Activated CD4-positive, alpha-beta T cell treated with anti-CD3 and anti-CD28 coated beads for 36 hours (primary cell): ENCODE results near the gene ANKRD22. TPM values are rescaled to one million over a fixed set of nuclear protein-coding genes. Genes with fewer than 3 reads are reported as not detected.

Experiments
- ATAC-seq: fragments of 200-7000 bp; cut with Tn5 transposase; one replicate; pipeline ENCODE4 v1.10.0; 2021; ENCODE audit warnings: mild to moderate bottlenecking, moderate library complexity
- CTCF ChIA-PET: fragments of 350-600 bp; sonication (Branson Sonifier 250); formaldehyde crosslinking; loops from one replicate; lab custom pipeline; 2021; ENCODE audit warnings: antibody characterized with exemption; lab: Charles Lee
- POLR2A ChIA-PET: fragments of 350-600 bp; sonication (Branson Sonifier 250); formaldehyde crosslinking; loops from one replicate; lab custom pipeline; 2021; ENCODE audit warnings: antibody characterized with exemption, inconsistent platforms; lab: Charles Lee
- DNase-seq: peaks from one replicate; pipeline ENCODE4 v3.0.0-alpha.2; 2020
- H3K27ac Mint-ChIP-seq: one replicate; pipeline ENCODE4 v1.8.0; 2021; ENCODE audit warnings: mixed read lengths
- H3K27me3 Mint-ChIP-seq: one replicate; pipeline ENCODE4 v1.8.0; 2021; ENCODE audit warnings: mixed read lengths
- H3K36me3 Mint-ChIP-seq: one replicate; pipeline ENCODE4 v1.8.0; 2021; ENCODE audit warnings: low read depth, mixed read lengths
- H3K4me1 Mint-ChIP-seq: one replicate; pipeline ENCODE4 v1.8.0; 2021; ENCODE audit warnings: mixed read lengths
- H3K4me3 Mint-ChIP-seq: one replicate; pipeline ENCODE4 v1.8.0; 2021; ENCODE audit warnings: mild to moderate bottlenecking, moderate library complexity, mixed read lengths
- H3K9me3 Mint-ChIP-seq: one replicate; pipeline ENCODE4 v1.8.0; 2021; ENCODE audit warnings: low read depth, mixed read lengths
- intact Hi-C, 2 experiments: fragments of 100-400 bp; cut with DNase I in 1 of 2; cut with micrococcal nuclease in 1 of 2; formaldehyde crosslinking; loops; one replicate each; pipeline versions ENCODE4 v1.14.2 to v1.15.1; 2022 to 2024; cut with DNase I, micrococcal nuclease
- total RNA-seq, 2 experiments: library from RNA; stranded (reverse); gene quantifications; one replicate each; pipeline ENCODE4 v1.2.3, GENCODE V29; 2021

Gene ANKRD22
- total RNA-seq, 2 experiments from 2014 or later = 0.37 TPM

DNA sequence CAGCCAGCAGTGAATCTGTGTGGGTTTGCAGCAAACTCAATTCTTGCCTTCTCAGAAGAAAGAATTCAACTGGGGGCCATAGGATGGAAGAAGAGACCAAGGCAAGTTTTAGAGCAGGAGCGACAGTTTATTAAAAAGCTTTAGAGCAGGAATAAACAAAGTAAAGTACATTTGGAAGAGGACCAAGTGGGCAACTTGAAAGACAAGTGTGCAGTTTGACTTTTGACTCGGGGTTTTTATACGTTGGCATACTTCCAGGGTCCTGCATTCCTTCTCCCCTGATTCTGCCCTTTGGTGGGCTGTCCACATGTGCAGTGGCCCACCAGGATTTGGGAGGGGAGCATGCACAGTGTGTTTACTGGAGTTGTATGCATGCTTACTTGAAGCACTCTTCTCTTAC is 3.0 kb upstream of the ANKRD22 start:
- Mint-ChIP-seq H3K27me3 (peaks cover 6% of the 10 kb centered on the region), H3K27ac (no peak overlapping the region), H3K9me3 (no peaks in the 10 kb centered on the region), H3K36me3 (no peaks in the 10 kb centered on the region), H3K4me3 (no peak overlapping the region), H3K4me1 (peaks cover 3% of the 10 kb centered on the region)
- intact Hi-C loops = no loop called here
- POLR2A ChIA-PET = no interaction called here
- DNase-seq (no peak), ATAC-seq (no peak)
- CTCF ChIA-PET = no interaction called here

GRCh38 chr10:88853155-88853881 is 1.7 kb upstream of the ANKRD22 start:
- no peaks in the 10 kb centered on the region for H3K36me3 Mint-ChIP-seq
- no peaks in the 10 kb centered on the region for H3K9me3 Mint-ChIP-seq
- no peak overlapping the region for H3K4me3 Mint-ChIP-seq
- H3K4me1 Mint-ChIP-seq = peaks cover 13% of the 10 kb centered on the region
- peaks cover 6% of the 10 kb centered on the region for H3K27me3 Mint-ChIP-seq
- intact Hi-C loops = no loop called here
- ChIA-PET POLR2A (no interaction called here), CTCF (interaction anchor here (0.6 to 3.2 kb wide), 4 partner anchors 18 to 334 kb away, joined by 3 to 20 read pairs (median 4); no protein-coding TSS in a partner anchor)
- DNase-seq (no peak), ATAC-seq (no peak)
- H3K27ac Mint-ChIP-seq = no peak overlapping the region

DNA sequence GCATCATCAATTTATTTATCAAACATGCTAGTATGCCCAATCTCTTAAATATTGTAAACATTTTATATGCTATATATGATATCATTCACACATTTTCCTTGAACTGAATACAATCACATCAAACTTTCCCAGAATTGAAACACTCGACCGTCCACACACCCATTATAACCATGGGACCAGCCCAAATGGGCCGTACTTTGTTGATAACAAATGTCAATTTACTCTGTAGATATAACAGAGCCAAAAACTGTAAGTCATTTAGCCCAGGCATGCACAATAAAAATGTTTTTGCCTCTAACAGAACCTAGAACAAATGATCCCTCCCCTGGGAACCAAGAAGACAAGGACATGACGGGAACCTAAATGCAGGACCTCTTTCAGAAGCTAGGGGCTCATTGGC is 683 bp upstream of the ANKRD22 start:
- no peak overlapping the region for H3K27ac Mint-ChIP-seq
- intact Hi-C loops = no loop called here
- peaks cover 18% of the 10 kb centered on the region for H3K4me1 Mint-ChIP-seq
- no peak overlapping the region for H3K4me3 Mint-ChIP-seq
- DNase-seq (no peak), ATAC-seq (no peak)
- H3K27me3 Mint-ChIP-seq = peaks cover 6% of the 10 kb centered on the region
- ChIA-PET POLR2A (no interaction called here), CTCF (interaction anchor here (1.3 to 3.2 kb wide), 3 partner anchors 17 to 81 kb away, joined by 4 to 20 read pairs (median 6); no protein-coding TSS in a partner anchor)
- no peaks in the 10 kb centered on the region for H3K9me3 Mint-ChIP-seq
- H3K36me3 Mint-ChIP-seq = no peaks in the 10 kb centered on the region

DNA sequence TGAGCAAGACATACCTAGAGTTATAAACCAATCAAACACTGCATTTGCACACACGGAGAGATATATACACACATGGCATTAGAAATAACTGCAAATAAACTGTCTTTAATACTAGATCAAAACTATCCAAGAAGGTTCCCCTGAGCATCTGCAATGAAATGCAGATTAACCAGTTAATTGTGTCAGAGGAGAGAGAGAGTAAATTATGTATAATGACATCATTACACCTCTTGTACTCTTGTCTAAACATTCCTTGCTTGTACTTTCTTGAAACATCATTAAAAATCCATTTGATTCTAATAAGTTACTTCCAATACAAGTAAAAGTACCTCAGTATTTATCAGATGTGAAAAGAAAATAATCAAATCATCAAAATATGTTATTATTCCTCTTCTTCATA is 932 bp downstream of the ANKRD22 start:
- no peak overlapping the region for H3K4me3 Mint-ChIP-seq
- no peak overlapping the region for H3K27ac Mint-ChIP-seq
- POLR2A ChIA-PET = no interaction called here
- intact Hi-C loops = no loop called here
- H3K27me3 Mint-ChIP-seq = peaks cover 7% of the 10 kb centered on the region
- no peaks in the 10 kb centered on the region for H3K9me3 Mint-ChIP-seq
- ATAC-seq (no peak), DNase-seq (no peak)
- CTCF ChIA-PET = interaction anchor here (0.7 to 3.2 kb wide), 5 partner anchors 15 to 176 kb away, joined by 3 to 20 read pairs (median 3); no protein-coding TSS in a partner anchor
- no peaks in the 10 kb centered on the region for H3K36me3 Mint-ChIP-seq
- peaks cover 18% of the 10 kb centered on the region for H3K4me1 Mint-ChIP-seq

DNA sequence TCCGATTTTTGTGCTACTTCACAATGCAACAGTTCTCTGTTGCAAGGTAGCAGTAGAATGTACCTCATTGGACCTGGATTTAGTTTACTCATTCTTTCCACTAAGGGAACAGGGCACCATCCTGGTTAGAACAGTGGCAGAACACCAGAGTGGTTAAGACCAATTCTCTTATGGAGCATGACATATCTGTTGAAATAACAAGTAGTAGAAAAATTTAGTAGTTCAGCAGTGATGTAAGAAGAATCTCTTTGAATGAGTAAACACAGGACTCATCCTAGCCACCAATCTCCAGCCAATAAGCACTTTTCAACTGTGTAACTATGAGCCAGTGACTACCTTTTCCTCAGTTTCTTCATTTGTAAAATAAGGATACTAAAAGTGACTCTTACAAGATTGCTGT is 2.4 kb downstream of the ANKRD22 start:
- H3K36me3 Mint-ChIP-seq = no peaks in the 10 kb centered on the region
- DNase-seq = peak; percentile 16
- peak overlapping the region; percentile 80 for H3K27ac Mint-ChIP-seq
- peak; percentile 79 for ATAC-seq
- no peak overlapping the region for H3K4me3 Mint-ChIP-seq
- no peaks in the 10 kb centered on the region for H3K9me3 Mint-ChIP-seq
- peaks cover 14% of the 10 kb centered on the region for H3K27me3 Mint-ChIP-seq
- intact Hi-C loops = loop anchor here (1.0 to 2.0 kb wide), 6 partner anchors 22 to 236 kb away; partner anchors contain the start of gene STAMBPL1 (in 2 of the 2)
- ChIA-PET CTCF (interaction anchor here (2.2 kb wide), 1 partner anchor 85 kb away, joined by 9 read pairs; no protein-coding TSS in a partner anchor), POLR2A (no interaction called here)
- H3K4me1 Mint-ChIP-seq = peaks cover 18% of the 10 kb centered on the region

GRCh38 chr10:88848499-88848898 is 3.1 kb downstream of the ANKRD22 start:
- Mint-ChIP-seq H3K4me3 (no peak overlapping the region), H3K27ac (peak overlapping the region; percentile 80), H3K36me3 (no peaks in the 10 kb centered on the region), H3K4me1 (peaks cover 18% of the 10 kb centered on the region), H3K27me3 (peaks cover 19% of the 10 kb centered on the region), H3K9me3 (no peaks in the 10 kb centered on the region)
- ChIA-PET CTCF (interaction anchor here (0.7 to 2.2 kb wide), 4 partner anchors 12 to 86 kb away, joined by 4 to 9 read pairs (median 6); no protein-coding TSS in a partner anchor), POLR2A (interaction anchor here (0.6 to 0.9 kb wide), 2 partner anchors 54 to 327 kb away, joined by 4 to 5 read pairs; no protein-coding TSS in a partner anchor)
- intact Hi-C loops = loop anchor here (1.0 to 2.0 kb wide), 7 partner anchors 22 to 236 kb away; partner anchors contain the start of genes FAS (in 1 of the 2) and STAMBPL1 (in 1 of the 2)
- DNase-seq (no peak), ATAC-seq (peak; percentile 79)

DNA sequence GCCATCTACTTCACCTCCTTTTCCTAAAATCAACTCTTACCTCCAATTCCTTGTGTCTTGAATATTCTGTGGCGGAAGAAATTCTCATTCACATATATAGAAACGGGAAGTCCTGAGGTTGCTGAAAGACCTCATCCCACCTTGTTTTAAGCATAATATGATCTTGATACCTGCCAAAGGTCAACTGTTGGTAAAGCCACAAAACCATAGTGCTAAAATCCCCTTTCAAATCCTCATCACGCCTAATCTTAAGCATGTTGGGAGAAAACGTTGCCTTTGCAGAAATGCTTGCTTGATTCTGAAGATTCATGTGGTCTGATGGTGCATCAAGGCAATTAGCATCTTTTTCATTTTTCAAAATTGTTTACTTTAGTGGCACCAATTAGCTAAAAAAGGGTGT is 8.5 kb downstream of the ANKRD22 start:
- intact Hi-C loops = no loop called here
- no peak overlapping the region for H3K27ac Mint-ChIP-seq
- DNase-seq = no peak
- no peak for ATAC-seq
- no peaks in the 10 kb centered on the region for H3K36me3 Mint-ChIP-seq
- H3K4me3 Mint-ChIP-seq = no peak overlapping the region
- POLR2A ChIA-PET = no interaction called here
- peaks cover 19% of the 10 kb centered on the region for H3K27me3 Mint-ChIP-seq
- CTCF ChIA-PET = interaction anchor here (1.1 to 4.7 kb wide), 3 partner anchors 8 to 90 kb away, joined by 3 to 47 read pairs (median 4); no protein-coding TSS in a partner anchor
- H3K9me3 Mint-ChIP-seq = no peaks in the 10 kb centered on the region
- peaks cover 7% of the 10 kb centered on the region for H3K4me1 Mint-ChIP-seq

GRCh38 chr10:88841316-88842111 is 10.1 kb downstream of the ANKRD22 start:
- CTCF ChIA-PET = interaction anchor here (0.5 to 8.9 kb wide), 3 partner anchors 13 to 91 kb away, joined by 3 to 217 read pairs (median 3); no protein-coding TSS in a partner anchor
- POLR2A ChIA-PET = interaction anchor here (0.7 to 0.8 kb wide), 2 partner anchors 102 to 1318 kb away, joined by 3 to 4 read pairs; no protein-coding TSS in a partner anchor
- no peak overlapping the region for H3K27ac Mint-ChIP-seq

GRCh38 chr10:88840881-88841280 is 10.8 kb downstream of the ANKRD22 start:
- CTCF ChIA-PET = interaction anchor here (0.7 to 8.9 kb wide), 3 partner anchors 13 to 315 kb away, joined by 3 to 217 read pairs (median 3); no protein-coding TSS in a partner anchor
- POLR2A ChIA-PET = interaction anchor here (0.8 kb wide), 1 partner anchor 1317 kb away, joined by 3 read pairs; no protein-coding TSS in a partner anchor
- ATAC-seq = no peak
- Mint-ChIP-seq H3K36me3 (no peaks in the 10 kb centered on the region), H3K4me3 (no peak overlapping the region), H3K27me3 (peaks cover 14% of the 10 kb centered on the region), H3K9me3 (no peaks in the 10 kb centered on the region), H3K27ac (no peak overlapping the region), H3K4me1 (peaks cover 4% of the 10 kb centered on the region)
- intact Hi-C loops = no loop called here
- DNase-seq = no peak

More at GRCh38 chr10:88841316-88842111, 10.1 kb downstream of the ANKRD22 start:
- H3K4me3 Mint-ChIP-seq = no peak overlapping the region
- H3K9me3 Mint-ChIP-seq = no peaks in the 10 kb centered on the region
- H3K4me1 Mint-ChIP-seq = peaks cover 4% of the 10 kb centered on the region
- no peaks in the 10 kb centered on the region for H3K36me3 Mint-ChIP-seq
- ATAC-seq = peak; percentile 36
- peak; percentile 24 for DNase-seq
- intact Hi-C loops = no loop called here
- H3K27me3 Mint-ChIP-seq = peaks cover 15% of the 10 kb centered on the region

GRCh38 chr10:88840104-88840503 is 11.5 kb downstream of the ANKRD22 start:
- no peaks in the 10 kb centered on the region for H3K36me3 Mint-ChIP-seq
- POLR2A ChIA-PET = no interaction called here
- no peak for ATAC-seq
- CTCF ChIA-PET = interaction anchor here (8.9 kb wide), 1 partner anchor 92 kb away, joined by 217 read pairs; no protein-coding TSS in a partner anchor
- no peak overlapping the region for H3K27ac Mint-ChIP-seq
- peaks cover 4% of the 10 kb centered on the region for H3K4me1 Mint-ChIP-seq
- H3K4me3 Mint-ChIP-seq = no peak overlapping the region
- H3K9me3 Mint-ChIP-seq = no peaks in the 10 kb centered on the region
- peaks cover 8% of the 10 kb centered on the region for H3K27me3 Mint-ChIP-seq
- intact Hi-C loops = no loop called here
- no peak for DNase-seq
